GM12878 (cell line): ENCODE data around the gene BNC2. TPM values are rescaled to one million over a fixed set of nuclear protein-coding genes. Genes with fewer than 3 reads are reported as not detected.
A peak's percentile ranks its signal among the peaks of the same experiment; 100 is the strongest.

Source experiments
- ATAC-seq: fragments of 200-7000 bp; cut with Tn5 transposase; 3 replicates; pipeline ENCODE4 v1.9.1; 2020; ENCODE audit warnings: mild to moderate bottlenecking, moderate library complexity
- BruUV-seq: library from RNA; stranded (reverse); fragments of 400-500 nt; replicated peaks from 2 replicates; lab custom pipeline; 2021; lab: Mats Ljungman, UMichigan
- CTCF ChIA-PET: fragments of 300-600 bp; sonication (Branson Sonifier 250); formaldehyde crosslinking; extraction: SDS; loops from one replicate; lab custom pipeline; 2021; ENCODE audit warnings: inconsistent platforms; lab: Yijun Ruan, JAX
- POLR2A ChIA-PET: fragments of 350-600 bp; formaldehyde crosslinking; extraction: SDS; loops from one replicate; lab custom pipeline; 2021; ENCODE audit warnings: inconsistent platforms; lab: Charles Lee
- RAD21 ChIA-PET: fragments of 300-600 bp; sonication (Branson Sonifier 250); formaldehyde crosslinking; loops from one replicate; lab custom pipeline; 2023; ENCODE audit warnings: antibody characterized with exemption; ENCODE audit not compliant: unreplicated experiment; lab: Charles Lee
- SMC1A ChIA-PET: fragments of 300-600 bp; sonication (Branson Sonifier 250); formaldehyde crosslinking; loops from one replicate; lab custom pipeline; 2023; ENCODE audit not compliant: unreplicated experiment, uncharacterized antibody; lab: Charles Lee
- DNase-seq: peaks from one replicate; pipeline ENCODE4 v3.0.0-alpha.2; 2011; ENCODE audit warnings: low read depth, low spot score
- FAIRE-seq: peaks from 3 replicates; lab custom pipeline; 2011; peaks lifted over from hg19 to GRCh38; lab: Jason Lieb, UNC
- H2AFZ ChIP-seq: 2 replicates; pipeline ENCODE4 v1.6.0; 2011; ENCODE audit warnings: low read depth, low read length, control low read depth; ENCODE audit not compliant: control insufficient read depth
- H3K27ac ChIP-seq: 2 replicates; pipeline ENCODE4 v1.5.1; 2011; ENCODE audit warnings: control low read depth; ENCODE audit not compliant: control insufficient read depth, insufficient read depth
- H3K27me3 ChIP-seq, 2 experiments: replicated peaks in 1 of 2; 2 replicates each; pipeline versions ENCODE4 v1.6.0 to v1.6.1; 2011; ENCODE audit warnings: low read length in 1 of 2; ENCODE audit not compliant: control insufficient read depth in 2 of 2, insufficient read depth in 2 of 2
- H3K36me3 ChIP-seq, 2 experiments: 2 replicates each; pipeline ENCODE4 v1.5.1; 2011; ENCODE audit warnings: low read length in 1 of 2; ENCODE audit not compliant: control insufficient read depth in 2 of 2, insufficient read depth in 2 of 2
- H3K4me1 ChIP-seq: 2 replicates; pipeline ENCODE4 v1.6.1; 2011; ENCODE audit warnings: mild to moderate bottlenecking, low read length, moderate library complexity, mixed read lengths; ENCODE audit not compliant: control insufficient read depth, insufficient read depth
- H3K4me2 ChIP-seq: 2 replicates; pipeline ENCODE4 v1.6.0; 2011; ENCODE audit warnings: control low read depth; ENCODE audit not compliant: control insufficient read depth, insufficient read depth
- H3K4me3 ChIP-seq: fragments of 200-600 bp; sonication (generic); 2 replicates; pipeline ENCODE4 v1.5.1; 2016
- H3K79me2 ChIP-seq: 2 replicates; pipeline ENCODE4 v1.6.0; 2011; ENCODE audit warnings: low read length; ENCODE audit not compliant: control insufficient read depth, insufficient read depth
- H3K9ac ChIP-seq: 2 replicates; pipeline ENCODE4 v1.8.0; 2011; ENCODE audit warnings: low read length, control low read depth, mixed read lengths; ENCODE audit not compliant: control insufficient read depth, insufficient read depth
- H3K9me3 ChIP-seq: replicated peaks from 3 replicates; pipeline ENCODE4 v1.5.1; 2011; ENCODE audit warnings: mild to moderate bottlenecking, low read length; ENCODE audit not compliant: control insufficient read depth, insufficient read depth
- H4K20me1 ChIP-seq: 2 replicates; pipeline ENCODE4 v1.6.0; 2011; ENCODE audit not compliant: control insufficient read depth, insufficient read depth
- BHLHE40 ChIP-seq, 2 experiments: fragments of 450-650 bp in 1 of 2; IDR thresholded peaks; 2 replicates each; pipeline ENCODE4 v1.6.1; 2011 to 2017; ENCODE audit warnings: low read depth in 2 of 2, borderline replicate concordance in 1 of 2, improper control_type of control experiment in 1 of 2, low read length in 1 of 2, mild to moderate bottlenecking in 1 of 2
- CHD4 ChIP-seq: fragments of 200-600 bp; sonication (generic); IDR thresholded peaks from 2 replicates; pipeline ENCODE4 v1.6.1; 2016; ENCODE audit warnings: mild to moderate bottlenecking
- ELK1 ChIP-seq: IDR thresholded peaks from 2 replicates; pipeline ENCODE4 v1.6.1; 2012; ENCODE audit warnings: low read depth, low read length, improper control_type of control experiment
- JUND ChIP-seq: IDR thresholded peaks from 2 replicates; pipeline ENCODE4 v1.6.1; 2012; ENCODE audit warnings: low read depth, mild to moderate bottlenecking, low read length, improper control_type of control experiment, moderate library complexity
- KAT2A ChIP-seq: conservative IDR thresholded peaks from 2 replicates; pipeline ENCODE4 v1.6.1; 2011; ENCODE audit warnings: low read depth, low read length; ENCODE audit not compliant: control insufficient read depth
- MTA2 ChIP-seq: fragments of 450-650 bp; IDR thresholded peaks from 2 replicates; pipeline ENCODE4 v1.6.1; 2016; ENCODE audit warnings: low read depth, mild to moderate bottlenecking, moderate library complexity
- NR2F1 ChIP-seq: fragments of 450-650 bp; conservative IDR thresholded peaks from 2 replicates; pipeline ENCODE4 v1.6.1; 2017; ENCODE audit warnings: mild to moderate bottlenecking
- PAX5 ChIP-seq: IDR thresholded peaks from 2 replicates; pipeline ENCODE4 v1.6.1; 2011; ENCODE audit warnings: low read depth, low read length, borderline replicate concordance
- PML ChIP-seq: IDR thresholded peaks from 2 replicates; pipeline ENCODE4 v1.6.1; 2012; ENCODE audit warnings: low read length, inconsistent platforms
- RELA ChIP-seq: fragments of 450-650 bp; IDR thresholded peaks from 2 replicates; pipeline ENCODE4 v1.8.0; 2014; ENCODE audit warnings: borderline replicate concordance; ENCODE audit not compliant: partially characterized antibody
- SIX5 ChIP-seq: IDR thresholded peaks from 2 replicates; pipeline ENCODE4 v1.6.1; 2011; ENCODE audit warnings: mild to moderate bottlenecking, low read depth, low read length, moderate library complexity; ENCODE audit not compliant: severe bottlenecking
- SKIL ChIP-seq: fragments of 450-650 bp; IDR thresholded peaks from 2 replicates; pipeline ENCODE4 v1.6.1; 2017; ENCODE audit warnings: mild to moderate bottlenecking, low read depth, inconsistent platforms; ENCODE audit not compliant: poor library complexity, severe bottlenecking
- ZSCAN29 ChIP-seq: fragments of 450-650 bp; IDR thresholded peaks from 2 replicates; pipeline ENCODE4 v1.6.1; 2017; ENCODE audit warnings: mild to moderate bottlenecking, moderate library complexity
- WGBS: methylation state at CpG from one replicate; pipeline ENCODE4 v1.1.6; 2016; ENCODE audit warnings: low lambda C conversion rate; ENCODE audit not compliant: insufficient replicate concordance, insufficient coverage; ENCODE audit errors: missing lambda C conversion rate; 5-methylcytosine and 5-hydroxymethylcytosine counted together
- in situ Hi-C: fragments of 300-500 bp; cut with MboI; formaldehyde crosslinking; loops from 9 replicates; pipeline ENCODE4 v1.14.3; 2018; ENCODE audit warnings: mixed read lengths
- intact Hi-C: fragments of 100-400 bp; cut with micrococcal nuclease; formaldehyde crosslinking; loops from one replicate; pipeline ENCODE4 v1.14.2; 2022; ENCODE audit not compliant: unreplicated experiment
- polyA plus RNA-seq, 11 experiments: library from polyadenylated mRNA; depleted of rRNA in 4 of 11; unstranded in 6 of 11; stranded (reverse) in 5 of 11; fragments of >200 nt; fragmentation: Nextera tagmentation in 4 of 11; fragmentation: Illumina TruSeq in 1 of 11; extraction: Ambion mirVana in 4 of 11; extraction: Trizol in 1 of 11; gene quantifications; 1 replicate in 1 of 11; 2 replicates in 10 of 11; pipeline versions ENCODE4 v1.2.1 to v1.2.3, GENCODE V29; 2011 to 2016; ENCODE audit warnings: inconsistent platforms in 2 of 11, missing spikeins in 2 of 11, low read depth in 1 of 11
- total RNA-seq, 4 experiments: library from RNA; depleted of rRNA in 3 of 4; stranded (reverse); fragments of >200 nt in 3 of 4; fragmentation: Illumina TruSeq in 1 of 4; extraction: Trizol in 1 of 4; gene quantifications; 2 replicates each; pipeline versions ENCODE4 v1.2.1 to v1.2.3, GENCODE V29; 2013 to 2021

Gene BNC2
- total and polyA plus RNA-seq, 10 of the 15 experiments (the other 5 are each of a cell fraction or from before 2014, with no cell fraction given) = 0.05 to 14.5 (median 0.26) TPM

GRCh38 chr9:16728137-16728508 lies 142.3 kb downstream of the BNC2 start:
- Histone ChIP-seq H3K27me3 (peaks cover 0 to 6% of the 10 kb centered on the region in 2 experiments; a peak in 2 of 4 replicates), H3K4me2 (no peak overlapping the region), H3K27ac (no peak overlapping the region), H3K79me2 (no peaks in the 10 kb centered on the region), H3K4me3 (no peak overlapping the region), H3K36me3 (no peaks in the 10 kb centered on the region), H4K20me1 (no peaks in the 10 kb centered on the region), H3K9me3 (no peaks in the 10 kb centered on the region), H3K4me1 (no peaks in the 10 kb centered on the region), H2AFZ (no peak overlapping the region), H3K9ac (no peak overlapping the region)
- POLR2A ChIA-PET = no interaction called here
- in situ Hi-C loops = no loop called here
- 20% methylated on average over 3 of the region's 3 CpGs for WGBS
- SMC1A ChIA-PET = interaction anchor here (0.6 to 1.0 kb wide), 3 partner anchors 10 to 412 kb away, joined by 3 to 4 read pairs (median 4); no protein-coding TSS in a partner anchor
- CTCF ChIA-PET = interaction anchor here (0.9 kb wide), 1 partner anchor 153 kb away, joined by 5 read pairs; no protein-coding TSS in a partner anchor
- DNase-seq (no peak), FAIRE-seq (no peak), ATAC-seq (peak; percentile 20)
- no TSS peak for BruUV-seq
- intact Hi-C loops = no loop called here
- TF ChIP-seq NR2F1 = no peak
- no peak for TF ChIP-seq BHLHE40 (IDR thresholded peaks at IDR 0.05; ENCODE audit: borderline replicate concordance in 1 of 2, low read depth in 2 of 2, low read length in 1 of 2)
- RAD21 ChIA-PET = no interaction called here

DNA sequence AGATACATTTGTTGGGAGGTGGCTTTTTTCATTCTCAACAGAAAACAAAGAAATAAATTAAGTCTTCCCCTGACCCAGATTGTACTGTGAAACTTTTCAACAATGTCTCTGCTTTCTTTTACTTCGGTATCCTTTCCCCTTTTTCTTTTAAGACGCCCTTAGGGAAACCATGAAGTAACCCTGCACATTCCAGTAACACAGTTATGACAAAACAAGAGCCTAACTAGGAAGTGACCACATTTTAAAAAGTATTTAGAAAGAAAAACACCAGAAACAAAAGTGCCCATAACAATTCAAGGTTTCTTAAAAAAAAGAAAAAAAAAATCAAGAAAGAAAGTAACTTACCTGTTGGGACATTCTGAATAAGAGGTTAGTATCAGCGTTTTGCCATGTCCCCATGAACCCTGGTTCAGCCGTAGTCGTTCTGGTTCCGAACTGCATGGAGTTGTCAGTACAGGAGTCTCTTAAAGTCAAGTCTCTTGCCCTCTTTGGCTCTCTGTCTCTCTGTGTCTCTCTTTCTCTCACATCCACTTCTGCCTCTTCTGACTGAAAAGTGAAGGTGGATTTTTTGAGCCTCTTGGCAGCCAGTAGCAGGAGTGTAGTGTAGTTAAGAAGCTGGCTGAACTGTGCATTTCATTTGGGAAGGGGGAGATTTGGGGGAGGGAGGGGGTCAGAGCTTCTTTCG lies 142.9 kb downstream of the BNC2 start:
- Histone ChIP-seq H4K20me1 (no peaks in the 10 kb centered on the region), H3K4me1 (no peaks in the 10 kb centered on the region), H3K36me3 (no peaks in the 10 kb centered on the region), H3K4me3 (no peak overlapping the region), H3K27me3 (peaks cover 0 to 6% of the 10 kb centered on the region in 2 experiments; a peak in 2 of 4 replicates), H2AFZ (no peak overlapping the region), H3K79me2 (no peaks in the 10 kb centered on the region), H3K9ac (no peak overlapping the region), H3K27ac (no peak overlapping the region), H3K4me2 (no peak overlapping the region), H3K9me3 (no peaks in the 10 kb centered on the region)
- no TSS peak for BruUV-seq
- no peak for FAIRE-seq
- WGBS = 33% methylated on average over 7 of the region's 7 CpGs
- in situ Hi-C loops = no loop called here
- ChIA-PET CTCF (interaction anchor here (0.9 kb wide), 1 partner anchor 153 kb away, joined by 5 read pairs; no protein-coding TSS in a partner anchor), RAD21 (no interaction called here), SMC1A (interaction anchor here (0.6 to 1.0 kb wide), 3 partner anchors 10 to 411 kb away, joined by 3 to 4 read pairs (median 4); no protein-coding TSS in a partner anchor), POLR2A (no interaction called here)
- intact Hi-C loops = no loop called here
- ATAC-seq = peak; percentile 27
- no peak for DNase-seq
- TF ChIP-seq JUND (no peak), ELK1 (no peak), RELA (no peak), ZSCAN29 (no peak), PAX5 (no peak), KAT2A (no peak), MTA2 (no peak), PML (no peak), NR2F1 (no peak), SIX5 (no peak), SKIL (no peak), CHD4 (no peak)
